Thyroid gland (tissue), 4 donors: Measurements from ENCODE around the gene OTOGL. TPM values are rescaled to one million over a fixed set of nuclear protein-coding genes. Genes with fewer than 3 reads are reported as not detected.

ENCODE experiments used
- DNase-seq, 2 donors: peaks; one replicate each; pipeline ENCODE4 v3.0.0-alpha.2; 2019
- H3K27ac ChIP-seq, 3 donors: fragments of 200-600 bp; sonication (generic); 1 replicate in 2 of 3; 2 replicates in 1 of 3; pipeline ENCODE4 v1.5.1; 2016 to 2019; ENCODE audit warnings: mild to moderate bottlenecking in 1 of 3, moderate library complexity in 1 of 3
- H3K27me3 ChIP-seq: fragments of 200-600 bp; sonication (generic); one replicate; pipeline ENCODE4 v1.5.1; 2019
- H3K36me3 ChIP-seq, 2 donors: fragments of 200-600 bp; sonication (generic); one replicate each; pipeline ENCODE4 v1.5.1; 2016 to 2019
- H3K4me1 ChIP-seq, 2 donors: fragments of 200-600 bp; sonication (generic); one replicate each; pipeline ENCODE4 v1.5.1; 2017 to 2019
- H3K4me3 ChIP-seq, 3 donors: fragments of 200-600 bp; sonication (generic); replicated peaks in 1 of 3; 1 replicate in 2 of 3; 2 replicates in 1 of 3; pipeline ENCODE4 v1.5.1; 2016; ENCODE audit warnings: mild to moderate bottlenecking in 1 of 3
- H3K9me3 ChIP-seq: fragments of 200-600 bp; sonication (generic); one replicate; pipeline ENCODE4 v1.5.1; 2017
- CTCF ChIP-seq, 6 experiments: fragments of 200-600 bp in 3 of 6; fragments of 450-650 bp in 3 of 6; sonication (generic) in 3 of 6; IDR thresholded peaks; one replicate each; pipeline ENCODE4 v1.5.1; 2016 to 2019; ENCODE audit warnings: antibody characterized with exemption in 6 of 6, mild to moderate bottlenecking in 2 of 6, inconsistent platforms in 1 of 6, moderate library complexity in 1 of 6
- POLR2A ChIP-seq, 2 donors: fragments of 450-650 bp; IDR thresholded peaks; one replicate each; pipeline ENCODE4 v1.6.1; 2017; ENCODE audit warnings: antibody characterized with exemption in 2 of 2, mild to moderate bottlenecking in 2 of 2, moderate library complexity in 1 of 2
- WGBS, 2 donors: methylation state at CpG; one replicate each; pipeline ENCODE4 v1.1.5; 2017; 5-methylcytosine and 5-hydroxymethylcytosine counted together
- intact Hi-C: fragments of 100-400 bp; cut with DNase I; formaldehyde crosslinking; loops from one replicate; pipeline ENCODE4 v1.15.1; 2023
- total RNA-seq, 4 donors: library from RNA; depleted of rRNA; stranded (reverse); fragments of >200 nt; gene quantifications; one replicate each; pipeline ENCODE4 v1.2.3, GENCODE V29; 2016

The OTOGL gene
- total RNA-seq, 4 donors from 2014 or later = 0.11 to 0.13 TPM; not detected in 2

- Histone ChIP-seq H3K9me3 (no peaks in the 10 kb centered on the region), H3K36me3 (no peaks in the 10 kb centered on the region), H3K27ac (no peak overlapping the region), H3K4me3 (no peak overlapping the region), H3K4me1 (no peaks in the 10 kb centered on the region), H3K27me3 (no peaks in the 10 kb centered on the region)
- TF ChIP-seq CTCF (IDR thresholded peaks at IDR 0.05) (no peak), POLR2A (IDR thresholded peaks at IDR 0.05) (no peak)
- DNase-seq = no peak
- 67 to 70% methylated on average over 4 of the region's 4 CpGs for WGBS, 2 donors
- intact Hi-C loops = loop anchor here (10.0 kb wide), 1 partner anchor 68 kb away; no protein-coding TSS in a partner anchor
These were observed 163.4 kb downstream of the OTOGL start for GRCh38 chr12:80262771-80263170.

GRCh38 chr12:80264386-80264785 is 165.0 kb downstream of the OTOGL start:
- Histone ChIP-seq H3K4me3 (no peak overlapping the region), H3K9me3 (no peaks in the 10 kb centered on the region), H3K27ac (no peak overlapping the region), H3K27me3 (no peaks in the 10 kb centered on the region), H3K36me3 (no peaks in the 10 kb centered on the region), H3K4me1 (no peaks in the 10 kb centered on the region)
- no peak for TF ChIP-seq POLR2A (IDR thresholded peaks at IDR 0.05)
- TF ChIP-seq CTCF (IDR thresholded peaks at IDR 0.05) = no peak
- intact Hi-C loops = loop anchor here (10.0 kb wide), 1 partner anchor 70 kb away; no protein-coding TSS in a partner anchor
- DNase-seq = no peak

GRCh38 chr12:80264891-80265290 is 165.6 kb downstream of the OTOGL start:
- no peak overlapping the region for H3K4me3 ChIP-seq
- 88 to 94% methylated on average over 5 of the region's 5 CpGs for WGBS, 2 donors
- no peaks in the 10 kb centered on the region for H3K9me3 ChIP-seq
- H3K4me1 ChIP-seq = no peaks in the 10 kb centered on the region
- no peak for TF ChIP-seq POLR2A (IDR thresholded peaks at IDR 0.05)
- no peak for TF ChIP-seq CTCF (IDR thresholded peaks at IDR 0.05)
- no peaks in the 10 kb centered on the region for H3K36me3 ChIP-seq
- intact Hi-C loops = loop anchor here (10.0 kb wide), 1 partner anchor 70 kb away; no protein-coding TSS in a partner anchor
- no peak for DNase-seq
- no peaks in the 10 kb centered on the region for H3K27me3 ChIP-seq
- no peak overlapping the region for H3K27ac ChIP-seq

- TF ChIP-seq POLR2A (IDR thresholded peaks at IDR 0.05) (no peak), CTCF (IDR thresholded peaks at IDR 0.05) (no peak)
- Histone ChIP-seq H3K4me1 (no peaks in the 10 kb centered on the region), H3K36me3 (no peaks in the 10 kb centered on the region), H3K27ac (no peak overlapping the region), H3K27me3 (no peaks in the 10 kb centered on the region), H3K9me3 (no peaks in the 10 kb centered on the region), H3K4me3 (no peak overlapping the region)
- intact Hi-C loops = loop anchor here (10.0 kb wide), 1 partner anchor 74 kb away; no protein-coding TSS in a partner anchor
- DNase-seq = no peak
These were observed 169.8 kb downstream of the OTOGL start for GRCh38 chr12:80268924-80269749.
